GM21717 (cell line): ENCODE results near the gene JAZF1.

ENCODE experiments used
- ATAC-seq: cut with Tn5 transposase; IDR thresholded peaks from one replicate; pipeline ENCODE4 v1.9.1; 2021; ENCODE audit warnings: mild to moderate bottlenecking, moderate library complexity; ENCODE audit not compliant: unreplicated experiment

JAZF1 gene

GRCh38 chr7:28168393-28169158, 12.0 kb downstream of the JAZF1 start:
- no peak for ATAC-seq

- ATAC-seq = no peak
Measured at GRCh38 chr7:28166982-28167715, 13.4 kb downstream of the JAZF1 start.

GRCh38 chr7:28165961-28166955, 14.3 kb downstream of the JAZF1 start:
- ATAC-seq = no peak

GRCh38 chr7:28165261-28165660, 15.3 kb downstream of the JAZF1 start:
- ATAC-seq = no peak

- ATAC-seq = no peak
Measured at GRCh38 chr7:28163949-28164348, 16.6 kb downstream of the JAZF1 start.

GRCh38 chr7:28161331-28161730, 19.3 kb downstream of the JAZF1 start:
- ATAC-seq = no peak

- no peak for ATAC-seq
Measured at GRCh38 chr7:28160551-28160991, 20.0 kb downstream of the JAZF1 start.

- no peak for ATAC-seq
Measured at GRCh38 chr7:28157831-28158416, 22.7 kb downstream of the JAZF1 start.

GRCh38 chr7:28157076-28157745, 23.4 kb downstream of the JAZF1 start:
- no peak for ATAC-seq

GRCh38 chr7:28156401-28156800, 24.2 kb downstream of the JAZF1 start:
- no peak for ATAC-seq

- ATAC-seq = no peak
Measured at GRCh38 chr7:28155964-28156363, 24.6 kb downstream of the JAZF1 start.

GRCh38 chr7:28155019-28155660, 25.5 kb downstream of the JAZF1 start:
- peak; percentile 81 for ATAC-seq

GRCh38 chr7:28152594-28152993, 28.0 kb downstream of the JAZF1 start:
- no peak for ATAC-seq

GRCh38 chr7:28151965-28152364, 28.6 kb downstream of the JAZF1 start:
- peak; percentile 32 for ATAC-seq

- no peak for ATAC-seq
Measured at GRCh38 chr7:28149291-28150101, 31.1 kb downstream of the JAZF1 start.

GRCh38 chr7:28145931-28146330, 34.7 kb downstream of the JAZF1 start:
- ATAC-seq = no peak

GRCh38 chr7:28145090-28145626, 35.4 kb downstream of the JAZF1 start:
- no peak for ATAC-seq

GRCh38 chr7:28144266-28144665, 36.3 kb downstream of the JAZF1 start:
- no peak for ATAC-seq

GRCh38 chr7:28142650-28143049, 37.9 kb downstream of the JAZF1 start:
- no peak for ATAC-seq
